Tibial artery (tissue), 4 donors: ENCODE results near the gene PAQR3.

Source experiments
- DNase-seq, 2 donors: peaks; one replicate each; pipeline ENCODE4 v3.0.0-alpha.2; 2019
- H3K27ac ChIP-seq, 2 donors: fragments of 200-600 bp; sonication (generic) in 1 of 2; 1 replicate in 1 of 2; 2 replicates in 1 of 2; pipeline ENCODE4 v1.5.1; 2018 to 2019; ENCODE audit warnings: mild to moderate bottlenecking in 1 of 2
- H3K27me3 ChIP-seq, 2 donors: fragments of 200-600 bp; sonication (generic) in 1 of 2; one replicate each; pipeline versions ENCODE4 v1.5.1 to v1.6.0; 2016 to 2019
- H3K36me3 ChIP-seq, 3 donors: fragments of 200-600 bp; sonication (generic) in 2 of 3; one replicate each; pipeline ENCODE4 v1.5.1; 2016 to 2019; ENCODE audit warnings: mild to moderate bottlenecking in 2 of 3
- H3K4me1 ChIP-seq, 4 donors: fragments of 200-600 bp; sonication (generic) in 2 of 4; 1 replicate in 3 of 4; 2 replicates in 1 of 4; pipeline ENCODE4 v1.5.1; 2016 to 2019
- H3K4me3 ChIP-seq, 2 donors: fragments of 200-600 bp; sonication (generic) in 1 of 2; 1 replicate in 1 of 2; 2 replicates in 1 of 2; pipeline ENCODE4 v1.5.1; 2018 to 2019; ENCODE audit warnings: mild to moderate bottlenecking in 2 of 2
- H3K9me3 ChIP-seq, 3 donors: fragments of 200-600 bp; sonication (generic) in 1 of 3; one replicate each; pipeline ENCODE4 v1.5.1; 2016 to 2019
- CTCF ChIP-seq, 2 experiments: fragments of 200-600 bp in 1 of 2; fragments of 450-650 bp in 1 of 2; IDR thresholded peaks; one replicate each; pipeline ENCODE4 v1.5.1; 2017 to 2019; ENCODE audit warnings: antibody characterized with exemption in 2 of 2, mild to moderate bottlenecking in 1 of 2, moderate library complexity in 1 of 2
- intact Hi-C: fragments of 100-400 bp; cut with DNase I; formaldehyde crosslinking; loops from one replicate; pipeline ENCODE4 v1.15.0; 2023; ENCODE audit warnings: low total_unique reads

PAQR3 gene

GRCh38 chr4:78907638-78908037 lies 31.6 kb downstream of the PAQR3 start:
- DNase-seq: no peak
- Histone ChIP-seq H3K36me3 (peaks cover 12 to 19% (median 16%) of the 10 kb centered on the region in 3 donors), H3K27me3 (no peaks in the 10 kb centered on the region), H3K9me3 (no peaks in the 10 kb centered on the region), H3K4me3 (no peak overlapping the region), H3K27ac (no peak overlapping the region), H3K4me1 (no peaks in the 10 kb centered on the region)
- intact Hi-C loops: no loop called here
- no peak for TF ChIP-seq CTCF (IDR thresholded peaks at IDR 0.05)

- no peak for DNase-seq
- Histone ChIP-seq H3K27ac (no peak overlapping the region), H3K4me3 (no peak overlapping the region), H3K4me1 (no peaks in the 10 kb centered on the region), H3K27me3 (no peaks in the 10 kb centered on the region), H3K36me3 (peaks cover 0 to 3% (median 0%) of the 10 kb centered on the region in 3 donors), H3K9me3 (no peaks in the 10 kb centered on the region)
- no peak for TF ChIP-seq CTCF (IDR thresholded peaks at IDR 0.05)
- intact Hi-C loops: no loop called here
These were observed 35.1 kb downstream of the PAQR3 start for GRCh38 chr4:78904143-78904542.

GRCh38 chr4:78902298-78902697 lies 36.9 kb downstream of the PAQR3 start:
- DNase-seq: no peak
- Histone ChIP-seq H3K4me3 (no peak overlapping the region), H3K4me1 (no peaks in the 10 kb centered on the region), H3K9me3 (no peaks in the 10 kb centered on the region), H3K27ac (no peak overlapping the region), H3K36me3 (no peaks in the 10 kb centered on the region), H3K27me3 (no peaks in the 10 kb centered on the region)
- no peak for TF ChIP-seq CTCF (IDR thresholded peaks at IDR 0.05)
- intact Hi-C loops: no loop called here

- intact Hi-C loops: no loop called here
These were observed 37.4 kb downstream of the PAQR3 start for GRCh38 chr4:78901882-78902281.

DNA sequence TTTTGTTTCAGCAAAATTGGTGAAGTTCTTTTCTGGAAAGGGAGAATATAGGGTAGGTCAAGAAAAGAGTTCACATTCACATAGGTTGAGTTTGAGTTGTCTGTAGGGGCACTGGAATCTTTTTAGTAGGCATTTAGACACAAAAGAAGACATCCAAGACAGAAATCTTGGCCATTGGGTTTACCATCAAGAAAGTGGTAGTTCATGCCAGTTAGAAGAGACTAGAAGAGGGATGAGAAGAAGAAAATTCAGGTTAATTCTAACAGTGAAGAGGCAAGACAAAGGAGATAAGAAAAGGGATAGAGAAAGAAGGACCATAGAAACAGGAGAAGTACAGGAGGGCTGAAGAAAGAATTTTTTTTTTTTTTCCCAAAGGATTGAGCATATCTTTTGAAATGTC lies 39.9 kb downstream of the PAQR3 start:
- no peak overlapping the region for H3K27ac ChIP-seq
- no peaks in the 10 kb centered on the region for H3K4me1 ChIP-seq
- H3K36me3 ChIP-seq: peaks cover 0 to 12% (median 4%) of the 10 kb centered on the region in 3 donors
- H3K27me3 ChIP-seq: no peaks in the 10 kb centered on the region
- H3K4me3 ChIP-seq: no peak overlapping the region
- TF ChIP-seq CTCF (IDR thresholded peaks at IDR 0.05): no peak
- H3K9me3 ChIP-seq: no peaks in the 10 kb centered on the region
- no peak for DNase-seq
- intact Hi-C loops: no loop called here

More at GRCh38 chr4:78901882-78902281, 37.4 kb downstream of the PAQR3 start:
- H3K27me3 ChIP-seq: no peaks in the 10 kb centered on the region
- H3K9me3 ChIP-seq: no peaks in the 10 kb centered on the region
- no peak overlapping the region for H3K27ac ChIP-seq
- no peaks in the 10 kb centered on the region for H3K36me3 ChIP-seq
- H3K4me3 ChIP-seq: no peak overlapping the region
- no peaks in the 10 kb centered on the region for H3K4me1 ChIP-seq
- no peak for TF ChIP-seq CTCF (IDR thresholded peaks at IDR 0.05)
- no peak for DNase-seq

DNA sequence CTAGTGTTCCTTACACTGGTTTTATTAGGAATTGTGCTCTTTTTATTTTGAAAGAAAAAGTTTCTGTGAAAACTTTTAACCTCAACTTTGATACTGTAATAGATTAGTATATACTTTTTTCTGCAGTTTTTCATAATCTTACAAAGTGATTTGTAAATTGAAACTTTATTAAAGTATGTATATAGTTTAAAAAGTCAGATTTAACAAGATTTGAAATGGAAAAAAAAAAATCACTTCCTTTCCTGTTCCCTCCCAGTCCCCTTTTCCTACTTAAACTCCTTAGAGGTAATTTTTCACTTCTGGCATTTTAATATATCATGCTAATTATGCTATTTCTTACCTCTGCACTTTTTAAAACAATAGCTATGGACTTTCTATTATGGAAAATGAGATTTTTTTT lies 49.3 kb downstream of the PAQR3 start:
- peaks cover 0 to 14% (median 0%) of the 10 kb centered on the region in 4 donors for H3K4me1 ChIP-seq
- no peak overlapping the region for H3K27ac ChIP-seq
- H3K9me3 ChIP-seq: no peaks in the 10 kb centered on the region
- peaks cover 12 to 27% (median 16%) of the 10 kb centered on the region in 3 donors for H3K36me3 ChIP-seq
- no peak for DNase-seq
- TF ChIP-seq CTCF (IDR thresholded peaks at IDR 0.05): no peak
- H3K4me3 ChIP-seq: no peak overlapping the region
- H3K27me3 ChIP-seq: no peaks in the 10 kb centered on the region
- intact Hi-C loops: no loop called here
